Ovary (tissue), 9 donors: ENCODE measurements around the gene RUNX2. TPM values are rescaled to one million over a fixed set of nuclear protein-coding genes. Genes with fewer than 3 reads are reported as not detected.

Experiments used
- DNase-seq, 5 donors: peaks; one replicate each; pipeline ENCODE4 v3.0.0-alpha.2; 2019 to 2020
- H3K27ac ChIP-seq, 2 donors: fragments of 200-600 bp; one replicate each; pipeline versions ENCODE4 v1.5.1 to v1.8.0; 2019 to 2022
- H3K27me3 ChIP-seq: fragments of 200-600 bp; one replicate; pipeline ENCODE4 v1.8.0; 2022
- H3K36me3 ChIP-seq: fragments of 200-600 bp; sonication (generic); one replicate; pipeline ENCODE4 v1.5.1; 2019
- H3K4me1 ChIP-seq: one replicate; pipeline ENCODE4 v1.8.1; 2013; ENCODE audit warnings: mild to moderate bottlenecking, moderate library complexity; ENCODE audit not compliant: insufficient read depth
- H3K4me3 ChIP-seq: fragments of 200-600 bp; sonication (generic); one replicate; pipeline ENCODE4 v1.5.1; 2017
- H3K9me3 ChIP-seq, 2 donors: fragments of 200-600 bp in 1 of 2; sonication (generic) in 1 of 2; one replicate each; pipeline versions ENCODE4 v1.5.1 to v1.8.1; 2013 to 2019; ENCODE audit warnings: mild to moderate bottlenecking in 1 of 2, moderate library complexity in 1 of 2
- EP300 ChIP-seq: sonication (generic); formaldehyde crosslinking; IDR thresholded peaks from one replicate; pipeline ENCODE4 v1.6.1; 2017; ENCODE audit warnings: antibody characterized with exemption
- POLR2A ChIP-seq: fragments of 450-650 bp; IDR thresholded peaks from one replicate; pipeline ENCODE4 v1.6.1; 2017; ENCODE audit warnings: antibody characterized with exemption, mild to moderate bottlenecking, moderate library complexity
- WGBS, 3 donors: extraction: QIAGEN DNeasy Blood & Tissue Kit in 1 of 3; methylation state at CpG; one replicate each; pipeline versions ENCODE4 v1.1.5 to v1.1.7; 2013 to 2017; 5-methylcytosine and 5-hydroxymethylcytosine counted together
- intact Hi-C, 4 donors: fragments of 100-400 bp; cut with DNase I; formaldehyde crosslinking; loops; one replicate each; pipeline versions ENCODE4 v1.11.0 to v1.15.1; 2022 to 2023
- polyA plus RNA-seq, 2 donors: library from polyadenylated mRNA; stranded (reverse); fragments of 200-250 nt in 1 of 2; fragments of 350-450 nt in 1 of 2; fragmentation: Illumina TruSeq in 1 of 2; extraction: RNeasy Lipid Tissue Mini Kit (QIAGEN cat#74804) in 1 of 2; gene quantifications; one replicate each; pipeline ENCODE4 v1.2.3, GENCODE V29; 2013 to 2014
- total RNA-seq, 7 donors: library from RNA; depleted of rRNA in 2 of 7; stranded (reverse); fragments of >200 nt in 2 of 7; fragmentation: NEBNext Ultra II Directional in 3 of 7; extraction: Animal tissue kit (Norgen Biotek cat#: 25700) in 3 of 7; gene quantifications; one replicate each; pipeline versions ENCODE4 v1.1.0 to v1.2.4, GENCODE V29; 2016 to 2023
- TF ChIP-seq, protein P1 (sequence below), 3 donors: fragments of 450-650 bp in 2 of 3; fragments of 200-600 bp in 1 of 3; IDR thresholded peaks; one replicate each; pipeline versions ENCODE4 v1.5.1 to v1.8.0; 2016 to 2022; ENCODE audit warnings: antibody characterized with exemption in 3 of 3, mild to moderate bottlenecking in 1 of 3
- donor health status: DM: no; HTN: no; CAD: no; lungs with moderate emphysema.
- donor health status: DM: no; HTN: no; CAD: no.
- donor health status: Bipolar disorder and iron deficiency.
- donor health status: DM: yes; HTN: yes; CAD: no.
- donor health status: DM: no; HTN: no; CAD: no.
- donor health status: DM: yes; HTN: yes; CAD: no.

Gene RUNX2
- total and polyA plus RNA-seq, 9 donors, result 1.1 to 25.2 (median 3.3) TPM

DNA sequence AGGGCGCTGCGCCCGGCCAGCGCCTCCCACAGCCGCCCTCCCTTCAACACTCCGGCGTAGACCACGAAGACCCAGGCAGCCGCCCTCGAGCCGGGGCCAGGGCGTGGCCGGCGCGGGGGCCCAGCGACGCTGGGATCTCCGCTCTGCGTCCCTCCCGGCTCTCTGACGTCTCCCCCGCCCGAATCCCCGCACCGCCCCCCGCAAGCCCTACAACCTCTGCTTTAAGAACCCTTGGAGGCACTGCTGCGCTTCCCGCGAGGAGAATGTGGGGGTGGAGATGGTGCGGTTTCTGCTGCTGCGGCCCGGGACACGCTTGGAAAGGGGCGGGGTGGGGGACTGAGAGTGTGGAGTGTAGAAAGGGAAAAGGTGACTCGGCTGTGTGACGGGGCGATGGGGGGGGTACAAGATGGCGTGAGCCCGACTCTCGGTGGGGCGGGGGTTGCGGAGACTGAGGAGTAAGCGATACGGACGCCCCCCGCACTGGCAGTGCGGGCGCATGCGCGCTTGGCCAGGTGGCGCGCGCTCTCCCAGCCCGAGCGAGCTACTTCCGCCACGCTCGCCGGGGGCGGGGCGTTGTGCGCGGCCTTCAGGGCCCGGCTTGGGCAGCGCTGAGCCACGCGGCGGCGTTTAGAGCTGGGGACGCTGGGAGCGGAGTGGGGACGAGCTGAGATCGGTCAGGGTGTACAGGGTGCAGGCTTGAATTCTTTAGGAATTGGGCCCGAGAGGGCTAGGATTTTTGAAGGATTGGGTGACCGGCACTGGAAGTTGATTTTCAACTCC, 49.6 kb downstream of the RUNX2 start, which contains the start of gene SUPT3H:
Gene SUPT3H, minus strand, starts transcription at position 381 of the 780 bp plus-strand sequence.
- Histone ChIP-seq H3K4me1 (no peaks in the 10 kb centered on the region), H3K9me3 (no peaks in the 10 kb centered on the region), H3K27ac (peak within 1 kb of the TSS; percentile 86 to 97), H3K27me3 (no peaks in the 10 kb centered on the region), H3K4me3 (peak within 1 kb of the TSS; percentile 67), H3K36me3 (no peaks in the 10 kb centered on the region)
- intact Hi-C loops, result loop anchor here in 1 of 4 donors (5.0 kb wide), 1 partner anchor 335 kb away; no protein-coding TSS in a partner anchor
- peak; percentile 91 to 95 (median 92) for DNase-seq
- 0 to 1% (median 0%) methylated on average over 72 to 75 of the region's 75 CpGs for WGBS, 3 donors
- TF ChIP-seq, protein P1, sequence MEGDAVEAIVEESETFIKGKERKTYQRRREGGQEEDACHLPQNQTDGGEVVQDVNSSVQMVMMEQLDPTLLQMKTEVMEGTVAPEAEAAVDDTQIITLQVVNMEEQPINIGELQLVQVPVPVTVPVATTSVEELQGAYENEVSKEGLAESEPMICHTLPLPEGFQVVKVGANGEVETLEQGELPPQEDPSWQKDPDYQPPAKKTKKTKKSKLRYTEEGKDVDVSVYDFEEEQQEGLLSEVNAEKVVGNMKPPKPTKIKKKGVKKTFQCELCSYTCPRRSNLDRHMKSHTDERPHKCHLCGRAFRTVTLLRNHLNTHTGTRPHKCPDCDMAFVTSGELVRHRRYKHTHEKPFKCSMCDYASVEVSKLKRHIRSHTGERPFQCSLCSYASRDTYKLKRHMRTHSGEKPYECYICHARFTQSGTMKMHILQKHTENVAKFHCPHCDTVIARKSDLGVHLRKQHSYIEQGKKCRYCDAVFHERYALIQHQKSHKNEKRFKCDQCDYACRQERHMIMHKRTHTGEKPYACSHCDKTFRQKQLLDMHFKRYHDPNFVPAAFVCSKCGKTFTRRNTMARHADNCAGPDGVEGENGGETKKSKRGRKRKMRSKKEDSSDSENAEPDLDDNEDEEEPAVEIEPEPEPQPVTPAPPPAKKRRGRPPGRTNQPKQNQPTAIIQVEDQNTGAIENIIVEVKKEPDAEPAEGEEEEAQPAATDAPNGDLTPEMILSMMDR (IDR thresholded peaks at IDR 0.05), result peak; percentile 13 to 21 (median 19)
- TF ChIP-seq POLR2A, result peak; percentile 69
- TF ChIP-seq EP300, result no peak

DNA sequence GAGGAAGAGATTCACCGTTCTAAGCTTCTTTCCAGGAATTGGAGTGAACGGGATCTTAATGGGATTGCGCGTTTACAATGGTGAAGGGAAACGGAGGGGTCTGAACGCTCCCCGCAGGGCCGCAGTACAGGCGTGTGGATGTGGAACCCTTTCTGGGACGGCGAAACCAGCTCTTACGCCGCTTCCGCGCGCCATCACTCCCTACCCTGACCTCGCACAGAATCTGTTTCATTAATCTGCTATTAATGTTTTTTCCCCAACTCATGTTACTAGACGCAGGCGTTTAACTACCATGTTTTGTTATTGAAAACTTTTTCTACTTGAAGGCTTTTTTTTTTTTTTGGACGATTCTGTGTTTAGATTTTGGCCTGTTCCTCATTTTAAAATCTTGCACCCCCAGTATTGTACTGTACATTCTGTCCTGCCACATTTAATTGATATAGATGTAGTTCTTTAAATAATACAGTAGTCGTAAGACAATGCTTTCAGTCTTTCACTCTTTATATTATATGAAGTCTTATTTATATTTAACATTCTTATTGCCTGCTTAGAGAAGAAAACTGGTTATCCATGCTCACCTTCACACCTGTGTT, 50.3 kb downstream of the RUNX2 start:
- H3K27me3 ChIP-seq, result no peaks in the 10 kb centered on the region
- intact Hi-C loops, result loop anchor here in 1 of 4 donors (5.0 kb wide), 1 partner anchor 334 kb away; no protein-coding TSS in a partner anchor
- no peaks in the 10 kb centered on the region for H3K36me3 ChIP-seq
- H3K4me3 ChIP-seq, result peak overlapping the region; percentile 67
- H3K9me3 ChIP-seq, result no peaks in the 10 kb centered on the region
- DNase-seq, result peak in 2 of 5 donors; percentile 53 to 69
- H3K4me1 ChIP-seq, result no peaks in the 10 kb centered on the region
- WGBS, 3 donors, result 1% methylated on average over 21 of the region's 21 CpGs
- TF ChIP-seq EP300, result no peak
- TF ChIP-seq, protein P1 (IDR thresholded peaks at IDR 0.05), result no peak
- no peak for TF ChIP-seq POLR2A
- H3K27ac ChIP-seq, result peak overlapping the region; percentile 86 to 97

DNA sequence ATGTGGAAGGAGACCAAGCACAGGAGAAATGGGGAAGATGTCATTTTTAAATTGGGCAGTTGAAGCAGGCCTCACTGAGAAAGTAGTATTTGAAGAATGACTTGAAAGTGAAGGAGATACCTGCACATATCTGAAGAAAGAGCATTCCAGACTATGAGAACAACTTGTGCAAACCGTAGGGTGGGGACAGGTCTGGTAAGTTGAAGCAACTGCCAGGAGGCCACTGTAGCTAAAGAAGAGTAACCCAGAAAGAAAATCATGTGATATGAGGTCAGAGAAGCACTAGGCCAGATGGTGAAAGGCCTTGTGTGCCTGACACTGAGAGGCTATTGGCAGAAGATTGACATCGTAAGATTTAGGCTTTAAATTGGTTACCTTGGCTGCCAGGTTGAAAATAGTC, 54.3 kb downstream of the RUNX2 start:
- Histone ChIP-seq H3K4me3 (no peak overlapping the region), H3K9me3 (no peaks in the 10 kb centered on the region), H3K27me3 (no peaks in the 10 kb centered on the region), H3K36me3 (no peaks in the 10 kb centered on the region), H3K27ac (no peak overlapping the region), H3K4me1 (no peaks in the 10 kb centered on the region)
- intact Hi-C loops, result no loop called here
- WGBS, 3 donors, result 86 to 91% (median 87%) methylated on average over 2 of the region's 2 CpGs
- no peak for TF ChIP-seq POLR2A
- TF ChIP-seq, protein P1 (IDR thresholded peaks at IDR 0.05), result no peak
- no peak for TF ChIP-seq EP300
- no peak for DNase-seq

DNA sequence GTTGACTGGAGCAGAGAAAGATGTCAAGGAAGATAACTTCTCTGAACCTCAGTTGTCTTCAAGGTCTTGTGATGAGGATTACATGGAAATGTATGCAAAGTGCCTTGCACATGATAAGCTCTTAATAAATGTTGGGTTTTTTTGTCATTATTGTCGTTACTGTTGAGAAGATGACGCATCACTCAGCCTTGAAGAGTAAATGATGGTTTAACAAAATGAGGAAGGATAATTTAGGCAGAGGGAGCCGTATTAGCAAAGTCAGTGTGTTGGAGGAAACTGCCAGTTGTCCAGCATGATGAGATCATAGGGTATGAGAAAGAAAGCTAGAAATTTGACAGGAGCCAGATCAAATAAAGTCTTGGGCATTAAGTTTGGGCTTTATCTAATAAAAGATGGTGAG, 58.4 kb downstream of the RUNX2 start:
- no peaks in the 10 kb centered on the region for H3K27me3 ChIP-seq
- H3K36me3 ChIP-seq, result no peaks in the 10 kb centered on the region
- intact Hi-C loops, result no loop called here
- no peak for TF ChIP-seq EP300
- no peak for TF ChIP-seq POLR2A
- TF ChIP-seq, protein P1 (IDR thresholded peaks at IDR 0.05), result no peak
- H3K4me1 ChIP-seq, result no peaks in the 10 kb centered on the region
- H3K27ac ChIP-seq, result no peak overlapping the region
- no peaks in the 10 kb centered on the region for H3K9me3 ChIP-seq
- DNase-seq, result no peak
- no peak overlapping the region for H3K4me3 ChIP-seq
- 82 to 84% (median 83%) methylated on average over 3 of the region's 3 CpGs for WGBS, 3 donors
